ENCODE measurements around the gene FBXO44. TPM values are rescaled to one million over a fixed set of nuclear protein-coding genes. Genes with fewer than 3 reads are reported as not detected.

Gene FBXO44
- polyA plus RNA-seq, 2 of the 4 experiments (the other 2 are of a cell fraction) = 10.4 to 26.9 TPM

DNA sequence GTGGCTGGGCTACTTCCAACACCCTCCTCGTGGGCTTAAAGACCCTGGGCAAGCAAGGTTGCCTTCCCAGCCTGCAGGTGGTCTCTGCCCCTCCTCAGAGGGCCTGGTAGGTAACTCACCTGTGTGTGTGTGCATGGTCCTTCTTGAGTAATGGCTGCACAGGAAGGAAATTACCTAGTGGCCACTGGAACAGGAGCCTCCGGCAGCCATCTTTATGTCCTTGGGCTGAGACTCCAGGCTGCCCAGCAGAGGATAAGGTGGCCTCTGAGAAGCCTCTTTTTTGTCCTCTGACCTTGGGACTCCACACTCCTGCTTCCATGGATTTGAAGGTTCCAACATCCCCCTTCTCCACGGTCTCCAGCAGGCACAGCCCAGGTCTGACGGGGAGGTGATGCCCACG is 56.8 kb downstream of the FBXO44 start (continued):
- TF ChIP-seq, protein P1, sequence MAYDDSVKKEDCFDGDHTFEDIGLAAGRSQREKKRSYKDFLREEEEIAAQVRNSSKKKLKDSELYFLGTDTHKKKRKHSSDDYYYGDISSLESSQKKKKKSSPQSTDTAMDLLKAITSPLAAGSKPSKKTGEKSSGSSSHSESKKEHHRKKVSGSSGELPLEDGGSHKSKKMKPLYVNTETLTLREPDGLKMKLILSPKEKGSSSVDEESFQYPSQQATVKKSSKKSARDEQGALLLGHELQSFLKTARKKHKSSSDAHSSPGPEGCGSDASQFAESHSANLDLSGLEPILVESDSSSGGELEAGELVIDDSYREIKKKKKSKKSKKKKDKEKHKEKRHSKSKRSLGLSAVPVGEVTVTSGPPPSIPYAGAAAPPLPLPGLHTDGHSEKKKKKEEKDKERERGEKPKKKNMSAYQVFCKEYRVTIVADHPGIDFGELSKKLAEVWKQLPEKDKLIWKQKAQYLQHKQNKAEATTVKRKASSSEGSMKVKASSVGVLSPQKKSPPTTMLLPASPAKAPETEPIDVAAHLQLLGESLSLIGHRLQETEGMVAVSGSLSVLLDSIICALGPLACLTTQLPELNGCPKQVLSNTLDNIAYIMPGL (CRISPR knock-in tag; IDR thresholded peaks at IDR 0.05; ENCODE audit: borderline replicate concordance) = no peak
- TF ChIP-seq ZFP36 (IDR thresholded peaks at IDR 0.05; ENCODE audit: borderline replicate concordance, partially characterized antibody) (no peak), JUNB (IDR thresholded peaks at IDR 0.05) (no peak), NFE2L2 (conservative IDR thresholded peaks at IDR 0.05; ENCODE audit: low read length) (no peak), SMC3 (IDR thresholded peaks at IDR 0.05) (no peak)

DNA sequence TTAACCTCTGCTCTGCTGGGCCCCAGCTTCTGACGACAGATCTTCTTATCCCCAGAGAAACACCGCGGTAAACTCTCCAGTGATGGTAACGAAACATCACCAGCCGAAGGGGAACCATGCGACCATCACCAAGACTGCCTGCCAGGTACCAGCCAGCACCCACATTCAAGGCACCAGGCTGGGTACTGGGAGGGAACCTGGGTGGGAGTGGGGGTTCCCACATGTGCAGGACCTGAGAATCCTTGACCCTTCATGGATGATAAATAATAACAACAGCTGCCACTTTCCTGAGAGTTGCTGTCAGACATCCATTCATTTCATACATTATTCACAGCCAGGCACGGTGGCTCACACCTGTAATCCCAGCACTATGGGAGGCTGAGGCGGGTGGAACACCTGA is 57.6 kb downstream of the FBXO44 start:
- POLR2A ChIA-PET = interaction anchor here (0.5 kb wide), 1 partner anchor 474 kb away, joined by 3 read pairs; no protein-coding TSS in a partner anchor

More for the DNA sequence above, 57.6 kb downstream of the FBXO44 start:
- no peak for TF ChIP-seq TFCP2L1 (CRISPR knock-in tag; IDR thresholded peaks at IDR 0.05)
- no peak overlapping the region for H3K4me2 ChIP-seq
- no peak overlapping the region for H3K4me3 ChIP-seq
- H3K9me3 ChIP-seq = no peaks in the 10 kb centered on the region
- no peak for ATAC-seq
- FAIRE-seq = no peak
- H3K27ac ChIP-seq = no peak overlapping the region
- 0 out of 3 replicates have a peak, but pooled peaks cover 4% of the 10 kb centered on the region for H3K4me1 ChIP-seq
- WGBS (ENCODE audit: missing lambda C conversion rate) = 85% methylated on average over 7 of the region's 8 CpGs
- CTCF ChIA-PET = interaction anchor here (1.3 kb wide), 1 partner anchor 62 kb away, joined by 3 read pairs; no protein-coding TSS in a partner anchor
- DNase-seq (ENCODE audit: low read depth in 1 of 2, low spot score in 1 of 2) = no peak

Other genes starting within 250 kb of the FBXO44 start
- 0.09 and 0.15 TPM in 2 replicates for gene DISP3, start 175.7 kb upstream of the FBXO44 start, polyA plus RNA-seq (2011; rRNA removed)
- gene DISP3, start 175.7 kb upstream of the FBXO44 start, polyA plus RNA-seq (2017; fragmentation: RNase III; extraction: RNeasy Plus Mini Kit Qiagen cat#74134 plus additional on column Dnase treatment) = 0.03 to 0.22 TPM (median 0.12 TPM) in 3 replicates
- gene FBXO2, start 448 bp upstream of the FBXO44 start, polyA plus RNA-seq (2011; rRNA removed) = 5.8 and 8.5 TPM in 2 replicates
- gene FBXO2, start 448 bp upstream of the FBXO44 start, polyA plus RNA-seq (2017; fragmentation: RNase III; extraction: RNeasy Plus Mini Kit Qiagen cat#74134 plus additional on column Dnase treatment) = 14.3 to 35.2 TPM (median 31.2 TPM) in 3 replicates
- 7.7 and 8.5 TPM in 2 replicates for gene FBXO6, start 9.3 kb downstream of the FBXO44 start, polyA plus RNA-seq (2011; rRNA removed)
- 4.8 to 5.5 TPM (median 5.4 TPM) in 3 replicates for gene FBXO6, start 9.3 kb downstream of the FBXO44 start, polyA plus RNA-seq (2017; fragmentation: RNase III; extraction: RNeasy Plus Mini Kit Qiagen cat#74134 plus additional on column Dnase treatment)
- gene MAD2L2, start 26.3 kb downstream of the FBXO44 start, polyA plus RNA-seq (2011; rRNA removed) = 32.5 and 35.4 TPM in 2 replicates
- 30.6 to 31.7 TPM (median 31.2 TPM) in 3 replicates for gene MAD2L2, start 26.3 kb downstream of the FBXO44 start, polyA plus RNA-seq (2017; fragmentation: RNase III; extraction: RNeasy Plus Mini Kit Qiagen cat#74134 plus additional on column Dnase treatment)
- 0.03 and 0.04 TPM in 2 replicates for gene DRAXIN, start 36.8 kb downstream of the FBXO44 start, polyA plus RNA-seq (2011; rRNA removed)
- gene DRAXIN, start 36.8 kb downstream of the FBXO44 start, polyA plus RNA-seq (2017; fragmentation: RNase III; extraction: RNeasy Plus Mini Kit Qiagen cat#74134 plus additional on column Dnase treatment) = 0.03 to 0.08 TPM in 2 of 3 replicates, not detected in the other
- 26.9 and 32.1 TPM in 2 replicates for gene AGTRAP, start 81.3 kb downstream of the FBXO44 start, polyA plus RNA-seq (2011; rRNA removed)
- gene AGTRAP, start 81.3 kb downstream of the FBXO44 start, polyA plus RNA-seq (2017; fragmentation: RNase III; extraction: RNeasy Plus Mini Kit Qiagen cat#74134 plus additional on column Dnase treatment) = 56.5 to 57.5 TPM (median 57.5 TPM) in 3 replicates
- not detected in 2 replicates for gene C1orf167, start 107.3 kb downstream of the FBXO44 start, polyA plus RNA-seq (2011; rRNA removed)
- not detected in 3 replicates for gene C1orf167, start 107.3 kb downstream of the FBXO44 start, polyA plus RNA-seq (2017; fragmentation: RNase III; extraction: RNeasy Plus Mini Kit Qiagen cat#74134 plus additional on column Dnase treatment)
- gene MTHFR, start 151.1 kb downstream of the FBXO44 start, polyA plus RNA-seq (2011; rRNA removed) = 4.5 and 5.0 TPM in 2 replicates
- gene MTHFR, start 151.1 kb downstream of the FBXO44 start, polyA plus RNA-seq (2017; fragmentation: RNase III; extraction: RNeasy Plus Mini Kit Qiagen cat#74134 plus additional on column Dnase treatment) = 4.1 to 5.3 TPM (median 5.2 TPM) in 3 replicates
- 5.7 and 8.2 TPM in 2 replicates for gene CLCN6, start 151.3 kb downstream of the FBXO44 start, polyA plus RNA-seq (2011; rRNA removed)
- gene CLCN6, start 151.3 kb downstream of the FBXO44 start, polyA plus RNA-seq (2017; fragmentation: RNase III; extraction: RNeasy Plus Mini Kit Qiagen cat#74134 plus additional on column Dnase treatment) = 6.1 to 9.0 TPM (median 8.9 TPM) in 3 replicates
- gene NPPA, start 192.9 kb downstream of the FBXO44 start, polyA plus RNA-seq (2011; rRNA removed) = not detected in 2 replicates
- not detected in 3 replicates for gene NPPA, start 192.9 kb downstream of the FBXO44 start, polyA plus RNA-seq (2017; fragmentation: RNase III; extraction: RNeasy Plus Mini Kit Qiagen cat#74134 plus additional on column Dnase treatment)
- not detected in 2 replicates for gene NPPB, start 204.1 kb downstream of the FBXO44 start, polyA plus RNA-seq (2011; rRNA removed)
- gene NPPB, start 204.1 kb downstream of the FBXO44 start, polyA plus RNA-seq (2017; fragmentation: RNase III; extraction: RNeasy Plus Mini Kit Qiagen cat#74134 plus additional on column Dnase treatment) = 0.18 to 0.20 TPM in 2 of 3 replicates, not detected in the other